Spleen (tissue), 7 donors: ENCODE data around the gene HAUS7.

Experiments used
- CTCF ChIP-seq, 11 experiments: fragments of 200-600 bp in 7 of 11; fragments of 450-650 bp in 4 of 11; sonication (generic) in 4 of 11; IDR thresholded peaks in 8 of 11; conservative IDR thresholded peaks in 3 of 11; 1 replicate in 7 of 11; 2 replicates in 4 of 11; pipeline versions ENCODE4 v1.4.0 to v1.8.0; 2016 to 2021; ENCODE audit warnings: antibody characterized with exemption in 11 of 11, inconsistent platforms in 4 of 11, mild to moderate bottlenecking in 1 of 11
- POLR2AphosphoS5 ChIP-seq, 3 donors: sonication (generic); formaldehyde crosslinking; IDR thresholded peaks; one replicate each; pipeline ENCODE4 v1.5.1; 2017; ENCODE audit warnings: antibody characterized with exemption in 3 of 3
- donor health status: DM: no; HTN: no; CAD: no; lungs with moderate emphysema.
- donor health status: DM: no; HTN: no; CAD: no.
- donor health status: DM: no; HTN: no; CAD: no.

DNA sequence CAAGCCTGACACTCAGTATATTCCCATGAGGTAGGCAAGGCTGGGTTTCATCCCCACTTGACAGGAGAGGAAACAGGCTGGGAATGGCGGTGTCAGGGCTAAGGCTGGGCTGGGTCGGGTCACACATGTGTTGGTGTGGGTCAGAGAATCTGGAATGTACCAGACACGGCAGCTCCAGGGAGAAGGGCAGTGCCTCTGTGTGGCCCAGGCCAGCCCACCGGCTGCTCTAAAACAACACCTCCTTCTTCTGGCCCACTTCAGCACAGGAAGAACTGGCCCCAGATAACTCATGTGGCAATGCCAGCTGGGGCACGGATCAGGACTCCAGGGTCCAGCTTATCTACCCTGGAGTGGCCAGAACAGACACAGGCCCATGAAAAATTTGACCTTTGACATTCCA lies 6.3 kb downstream of the HAUS7 start:
- TF ChIP-seq CTCF (IDR thresholded peaks at IDR 0.05 in 8 of 11, conservative IDR thresholded peaks at IDR 0.05 in 3 of 11): no peak
- TF ChIP-seq POLR2AphosphoS5 (IDR thresholded peaks at IDR 0.05): no peak
